Measurements from ENCODE around the gene DPH1.
A peak's percentile ranks its signal among the peaks of the same experiment; 100 is the strongest.

DPH1 gene

DNA sequence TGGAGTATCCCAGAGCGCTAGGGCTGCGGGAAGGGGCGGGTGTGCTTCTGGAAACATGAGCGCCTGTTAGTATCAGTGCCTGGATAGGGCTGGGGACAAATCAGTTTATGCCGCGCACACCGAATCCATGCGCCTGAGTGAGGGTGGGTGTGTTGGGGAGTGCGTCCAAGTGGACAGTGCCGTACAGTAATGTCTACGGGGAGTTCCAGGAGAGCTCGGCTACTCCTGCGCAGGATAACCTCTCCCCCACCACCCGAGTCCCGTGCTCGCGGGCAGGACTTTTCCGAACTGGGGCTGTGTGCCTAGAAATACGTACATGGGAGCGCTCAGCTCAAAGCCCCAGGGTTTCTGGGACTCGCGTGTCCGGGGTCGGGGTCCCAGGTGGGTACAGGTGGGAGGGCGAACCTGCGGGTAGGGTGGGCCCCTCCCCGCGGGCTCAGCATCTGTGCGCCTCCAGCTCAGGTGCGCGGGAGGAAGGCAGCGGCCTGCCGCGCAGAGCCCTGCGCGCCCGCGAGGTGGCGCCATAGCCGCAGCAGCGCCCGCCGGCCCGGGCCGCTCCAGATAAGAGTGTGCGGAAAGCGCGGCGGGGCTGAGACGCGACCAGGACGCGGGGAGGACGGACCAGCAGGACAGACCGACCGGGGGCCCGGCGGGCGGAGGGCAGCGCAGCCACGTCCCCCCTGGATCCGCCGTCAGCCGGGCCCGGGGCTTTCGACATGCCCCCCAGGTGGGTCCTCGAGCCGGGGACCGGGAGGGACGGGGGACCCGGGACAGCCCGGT lies 24.7 kb downstream of the DPH1 start, which contains the start of gene HIC1 (continued):
- TF ChIP-seq, protein P1, sequence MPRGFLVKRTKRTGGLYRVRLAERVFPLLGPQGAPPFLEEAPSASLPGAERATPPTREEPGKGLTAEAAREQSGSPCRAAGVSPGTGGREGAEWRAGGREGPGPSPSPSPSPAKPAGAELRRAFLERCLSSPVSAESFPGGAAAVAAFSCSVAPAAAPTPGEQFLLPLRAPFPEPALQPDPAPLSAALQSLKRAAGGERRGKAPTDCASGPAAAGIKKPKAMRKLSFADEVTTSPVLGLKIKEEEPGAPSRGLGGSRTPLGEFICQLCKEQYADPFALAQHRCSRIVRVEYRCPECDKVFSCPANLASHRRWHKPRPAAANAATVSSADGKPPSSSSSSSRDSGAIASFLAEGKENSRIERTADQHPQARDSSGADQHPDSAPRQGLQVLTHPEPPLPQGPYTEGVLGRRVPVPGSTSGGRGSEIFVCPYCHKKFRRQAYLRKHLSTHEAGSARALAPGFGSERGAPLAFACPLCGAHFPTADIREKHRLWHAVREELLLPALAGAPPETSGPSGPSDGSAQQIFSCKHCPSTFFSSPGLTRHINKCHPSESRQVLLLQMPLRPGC (tag by site-specific recombination; IDR thresholded peaks at IDR 0.05), result no peak; the same call in 1 of the 2 replicates
- TF ChIP-seq ZNF394 (tag by site-specific recombination; IDR thresholded peaks at IDR 0.05; ENCODE audit: borderline replicate concordance) (peak; percentile 95), SP7 (tag by site-specific recombination; IDR thresholded peaks at IDR 0.05) (no peak), RBAK (tag by site-specific recombination; IDR thresholded peaks at IDR 0.05) (no peak), HOXA7 (CRISPR knock-in tag; IDR thresholded peaks at IDR 0.05; ENCODE audit: borderline replicate concordance) (no peak), BCL11B (tag by site-specific recombination; IDR thresholded peaks at IDR 0.05; ENCODE audit: low read depth) (no peak), ZNF596 (tag by site-specific recombination; IDR thresholded peaks at IDR 0.05) (no peak), ZNF132 (tag by site-specific recombination; IDR thresholded peaks at IDR 0.05; ENCODE audit: borderline replicate concordance) (no peak), ZNF274 (IDR thresholded peaks at IDR 0.05; ENCODE audit: low read length) (no peak), ZNF274 (tag by site-specific recombination; IDR thresholded peaks at IDR 0.05; ENCODE audit: borderline replicate concordance) (no peak), OSR2 (tag by site-specific recombination; IDR thresholded peaks at IDR 0.05) (no peak), ZNF138 (tag by site-specific recombination; IDR thresholded peaks at IDR 0.05; ENCODE audit: borderline replicate concordance) (no peak), ZNF248 (tag by site-specific recombination; IDR thresholded peaks at IDR 0.05) (no peak), KLF8 (tag by site-specific recombination; IDR thresholded peaks at IDR 0.05) (peak; percentile 48; the same call in 1 of the 2 replicates), ZBTB7A (tag by site-specific recombination; IDR thresholded peaks at IDR 0.05; ENCODE audit: low read depth) (peak; percentile 20; the same call in 1 of the 2 replicates), ZNF629 (tag by site-specific recombination; IDR thresholded peaks at IDR 0.05) (no peak), ZNF660 (tag by site-specific recombination; IDR thresholded peaks at IDR 0.05) (peak; percentile 81; the same call in 1 of the 2 replicates), ZNF23 (tag by site-specific recombination; IDR thresholded peaks at IDR 0.05; ENCODE audit: borderline replicate concordance) (no peak), KLF10 (tag by site-specific recombination; IDR thresholded peaks at IDR 0.05) (no peak), ZNF747 (tag by site-specific recombination; IDR thresholded peaks at IDR 0.05) (no peak), ZNF10 (tag by site-specific recombination; IDR thresholded peaks at IDR 0.05) (no peak), ZNF433 (tag by site-specific recombination; IDR thresholded peaks at IDR 0.05; ENCODE audit: low read depth) (no peak), ZBTB21 (tag by site-specific recombination; IDR thresholded peaks at IDR 0.05) (no peak), ZNF292 (tag by site-specific recombination; IDR thresholded peaks at IDR 0.05; ENCODE audit: borderline replicate concordance, low read depth) (no peak)
- TF ChIP-seq, protein P2, sequence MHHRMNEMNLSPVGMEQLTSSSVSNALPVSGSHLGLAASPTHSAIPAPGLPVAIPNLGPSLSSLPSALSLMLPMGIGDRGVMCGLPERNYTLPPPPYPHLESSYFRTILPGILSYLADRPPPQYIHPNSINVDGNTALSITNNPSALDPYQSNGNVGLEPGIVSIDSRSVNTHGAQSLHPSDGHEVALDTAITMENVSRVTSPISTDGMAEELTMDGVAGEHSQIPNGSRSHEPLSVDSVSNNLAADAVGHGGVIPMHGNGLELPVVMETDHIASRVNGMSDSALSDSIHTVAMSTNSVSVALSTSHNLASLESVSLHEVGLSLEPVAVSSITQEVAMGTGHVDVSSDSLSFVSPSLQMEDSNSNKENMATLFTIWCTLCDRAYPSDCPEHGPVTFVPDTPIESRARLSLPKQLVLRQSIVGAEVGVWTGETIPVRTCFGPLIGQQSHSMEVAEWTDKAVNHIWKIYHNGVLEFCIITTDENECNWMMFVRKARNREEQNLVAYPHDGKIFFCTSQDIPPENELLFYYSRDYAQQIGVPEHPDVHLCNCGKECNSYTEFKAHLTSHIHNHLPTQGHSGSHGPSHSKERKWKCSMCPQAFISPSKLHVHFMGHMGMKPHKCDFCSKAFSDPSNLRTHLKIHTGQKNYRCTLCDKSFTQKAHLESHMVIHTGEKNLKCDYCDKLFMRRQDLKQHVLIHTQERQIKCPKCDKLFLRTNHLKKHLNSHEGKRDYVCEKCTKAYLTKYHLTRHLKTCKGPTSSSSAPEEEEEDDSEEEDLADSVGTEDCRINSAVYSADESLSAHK (tag by site-specific recombination; IDR thresholded peaks at IDR 0.05), result no peak
- TF ChIP-seq, protein P3, sequence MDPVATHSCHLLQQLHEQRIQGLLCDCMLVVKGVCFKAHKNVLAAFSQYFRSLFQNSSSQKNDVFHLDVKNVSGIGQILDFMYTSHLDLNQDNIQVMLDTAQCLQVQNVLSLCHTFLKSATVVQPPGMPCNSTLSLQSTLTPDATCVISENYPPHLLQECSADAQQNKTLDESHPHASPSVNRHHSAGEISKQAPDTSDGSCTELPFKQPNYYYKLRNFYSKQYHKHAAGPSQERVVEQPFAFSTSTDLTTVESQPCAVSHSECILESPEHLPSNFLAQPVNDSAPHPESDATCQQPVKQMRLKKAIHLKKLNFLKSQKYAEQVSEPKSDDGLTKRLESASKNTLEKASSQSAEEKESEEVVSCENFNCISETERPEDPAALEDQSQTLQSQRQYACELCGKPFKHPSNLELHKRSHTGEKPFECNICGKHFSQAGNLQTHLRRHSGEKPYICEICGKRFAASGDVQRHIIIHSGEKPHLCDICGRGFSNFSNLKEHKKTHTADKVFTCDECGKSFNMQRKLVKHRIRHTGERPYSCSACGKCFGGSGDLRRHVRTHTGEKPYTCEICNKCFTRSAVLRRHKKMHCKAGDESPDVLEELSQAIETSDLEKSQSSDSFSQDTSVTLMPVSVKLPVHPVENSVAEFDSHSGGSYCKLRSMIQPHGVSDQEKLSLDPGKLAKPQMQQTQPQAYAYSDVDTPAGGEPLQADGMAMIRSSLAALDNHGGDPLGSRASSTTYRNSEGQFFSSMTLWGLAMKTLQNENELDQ (tag by site-specific recombination; IDR thresholded peaks at IDR 0.05; ENCODE audit: low read depth), result no peak
- TF ChIP-seq, protein P4, sequence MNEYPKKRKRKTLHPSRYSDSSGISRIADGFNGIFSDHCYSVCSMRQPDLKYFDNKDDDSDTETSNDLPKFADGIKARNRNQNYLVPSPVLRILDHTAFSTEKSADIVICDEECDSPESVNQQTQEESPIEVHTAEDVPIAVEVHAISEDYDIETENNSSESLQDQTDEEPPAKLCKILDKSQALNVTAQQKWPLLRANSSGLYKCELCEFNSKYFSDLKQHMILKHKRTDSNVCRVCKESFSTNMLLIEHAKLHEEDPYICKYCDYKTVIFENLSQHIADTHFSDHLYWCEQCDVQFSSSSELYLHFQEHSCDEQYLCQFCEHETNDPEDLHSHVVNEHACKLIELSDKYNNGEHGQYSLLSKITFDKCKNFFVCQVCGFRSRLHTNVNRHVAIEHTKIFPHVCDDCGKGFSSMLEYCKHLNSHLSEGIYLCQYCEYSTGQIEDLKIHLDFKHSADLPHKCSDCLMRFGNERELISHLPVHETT (tag by site-specific recombination; IDR thresholded peaks at IDR 0.05), result no peak
- TF ChIP-seq, protein P5, sequence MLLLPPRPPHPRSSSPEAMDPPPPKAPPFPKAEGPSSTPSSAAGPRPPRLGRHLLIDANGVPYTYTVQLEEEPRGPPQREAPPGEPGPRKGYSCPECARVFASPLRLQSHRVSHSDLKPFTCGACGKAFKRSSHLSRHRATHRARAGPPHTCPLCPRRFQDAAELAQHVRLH (tag by site-specific recombination; IDR thresholded peaks at IDR 0.05), result no peak
- TF ChIP-seq, protein P6, sequence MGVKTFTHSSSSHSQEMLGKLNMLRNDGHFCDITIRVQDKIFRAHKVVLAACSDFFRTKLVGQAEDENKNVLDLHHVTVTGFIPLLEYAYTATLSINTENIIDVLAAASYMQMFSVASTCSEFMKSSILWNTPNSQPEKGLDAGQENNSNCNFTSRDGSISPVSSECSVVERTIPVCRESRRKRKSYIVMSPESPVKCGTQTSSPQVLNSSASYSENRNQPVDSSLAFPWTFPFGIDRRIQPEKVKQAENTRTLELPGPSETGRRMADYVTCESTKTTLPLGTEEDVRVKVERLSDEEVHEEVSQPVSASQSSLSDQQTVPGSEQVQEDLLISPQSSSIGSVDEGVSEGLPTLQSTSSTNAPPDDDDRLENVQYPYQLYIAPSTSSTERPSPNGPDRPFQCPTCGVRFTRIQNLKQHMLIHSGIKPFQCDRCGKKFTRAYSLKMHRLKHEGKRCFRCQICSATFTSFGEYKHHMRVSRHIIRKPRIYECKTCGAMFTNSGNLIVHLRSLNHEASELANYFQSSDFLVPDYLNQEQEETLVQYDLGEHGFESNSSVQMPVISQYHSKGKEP (tag by site-specific recombination; IDR thresholded peaks at IDR 0.05), result no peak

All from HEK293 (cell line).